Brain microvascular endothelial cell (primary cell): ENCODE data around the gene AP3B1.

Source experiments
- DNase-seq: peaks from one replicate; pipeline ENCODE4 v3.0.0-alpha.2; 2020
- H3K27ac ChIP-seq: fragments of 250-450 bp; sonication (Bioruptor Pico); 2 replicates; pipeline ENCODE4 v1.5.1; 2020; ENCODE audit warnings: mild to moderate bottlenecking, moderate library complexity
- H3K27me3 ChIP-seq: fragments of 250-450 bp; sonication (Bioruptor Pico); replicated peaks from 2 replicates; pipeline ENCODE4 v1.5.1; 2020; ENCODE audit warnings: mild to moderate bottlenecking
- H3K36me3 ChIP-seq: fragments of 250-450 bp; sonication (Bioruptor Pico); replicated peaks from 2 replicates; pipeline ENCODE4 v1.5.1; 2020; ENCODE audit warnings: mild to moderate bottlenecking
- H3K4me3 ChIP-seq: 2 replicates; pipeline ENCODE4 v1.5.1; 2011; ENCODE audit warnings: low read depth, mild to moderate bottlenecking, control low read depth, low read length, moderate library complexity
- CTCF ChIP-seq: IDR thresholded peaks from 2 replicates; pipeline ENCODE4 v1.5.1; 2011; ENCODE audit warnings: low read depth, mild to moderate bottlenecking, moderate library complexity, low read length, control low read depth, inconsistent platforms; ENCODE audit errors: missing control alignments
- in situ Hi-C: cut with HindIII; loops from 2 replicates; pipeline ENCODE4 v1.10.0; 2017; ENCODE audit warnings: low sequenced_read_pairs, low pct_ligation_motif_present

The AP3B1 gene

GRCh38 chr5:78294248-78295034 lies at the start of gene AP3B1:
AP3B1 (minus strand) TSS chr5:78294698; CDS start chr5:78294579, 119 bp downstream.
- no peaks in the 10 kb centered on the region for H3K27me3 ChIP-seq
- TF ChIP-seq CTCF = no peak
- H3K4me3 ChIP-seq = peak within 1 kb of the TSS; percentile 99
- peak; percentile 97 for DNase-seq
- H3K36me3 ChIP-seq = no peaks in the 10 kb centered on the region
- in situ Hi-C loops = no loop called here
- H3K27ac ChIP-seq = peak within 1 kb of the TSS; percentile 82

GRCh38 chr5:78341440-78341839 lies 46.9 kb upstream of the AP3B1 start:
- Histone ChIP-seq H3K36me3 (no peaks in the 10 kb centered on the region), H3K4me3 (no peak overlapping the region), H3K27ac (no peak overlapping the region), H3K27me3 (no peaks in the 10 kb centered on the region)
- in situ Hi-C loops = no loop called here
- no peak for TF ChIP-seq CTCF
- no peak for DNase-seq

GRCh38 chr5:78339617-78340436 lies 45.3 kb upstream of the AP3B1 start:
- Histone ChIP-seq H3K27ac (no peak overlapping the region), H3K36me3 (no peaks in the 10 kb centered on the region), H3K27me3 (no peaks in the 10 kb centered on the region), H3K4me3 (no peak overlapping the region)
- in situ Hi-C loops = no loop called here
- DNase-seq = no peak
- TF ChIP-seq CTCF = no peak

- Histone ChIP-seq H3K4me3 (no peak overlapping the region), H3K27ac (no peak overlapping the region), H3K27me3 (no peaks in the 10 kb centered on the region), H3K36me3 (no peaks in the 10 kb centered on the region)
- no peak for DNase-seq
- in situ Hi-C loops = no loop called here
- TF ChIP-seq CTCF = no peak
Observed at GRCh38 chr5:78336698-78337097, 42.2 kb upstream of the AP3B1 start.

GRCh38 chr5:78335976-78336375 lies 41.5 kb upstream of the AP3B1 start:
- Histone ChIP-seq H3K27ac (no peak overlapping the region), H3K4me3 (no peak overlapping the region), H3K27me3 (no peaks in the 10 kb centered on the region), H3K36me3 (no peaks in the 10 kb centered on the region)
- no peak for DNase-seq
- TF ChIP-seq CTCF = no peak
- in situ Hi-C loops = no loop called here
